ENCODE measurements around the gene SLC31A2. TPM values are rescaled to one million over a fixed set of nuclear protein-coding genes. Genes with fewer than 3 reads are reported as not detected.

SLC31A2 gene
- total and polyA plus RNA-seq, 2 experiments from 2014 or later, result 1.8 to 3.8 TPM

GRCh38 chr9:113184539-113184938 lies 33.7 kb downstream of the SLC31A2 start (continued):
- no peak for TF ChIP-seq ZNF462 (CRISPR knock-in tag; IDR thresholded peaks at IDR 0.05)
- no peak for TF ChIP-seq CTCF (conservative IDR thresholded peaks at IDR 0.05; ENCODE audit: low read depth in 2 of 2)
- TF ChIP-seq CREB1 (CRISPR knock-in tag; IDR thresholded peaks at IDR 0.05; ENCODE audit: low read depth), result no peak
- no peak for TF ChIP-seq JUNB (IDR thresholded peaks at IDR 0.05; ENCODE audit: unreplicated experiment)
- no peak for TF ChIP-seq EZH2phosphoT487 (IDR thresholded peaks at IDR 0.05; ENCODE audit: unreplicated experiment)
- TF ChIP-seq, protein P1, sequence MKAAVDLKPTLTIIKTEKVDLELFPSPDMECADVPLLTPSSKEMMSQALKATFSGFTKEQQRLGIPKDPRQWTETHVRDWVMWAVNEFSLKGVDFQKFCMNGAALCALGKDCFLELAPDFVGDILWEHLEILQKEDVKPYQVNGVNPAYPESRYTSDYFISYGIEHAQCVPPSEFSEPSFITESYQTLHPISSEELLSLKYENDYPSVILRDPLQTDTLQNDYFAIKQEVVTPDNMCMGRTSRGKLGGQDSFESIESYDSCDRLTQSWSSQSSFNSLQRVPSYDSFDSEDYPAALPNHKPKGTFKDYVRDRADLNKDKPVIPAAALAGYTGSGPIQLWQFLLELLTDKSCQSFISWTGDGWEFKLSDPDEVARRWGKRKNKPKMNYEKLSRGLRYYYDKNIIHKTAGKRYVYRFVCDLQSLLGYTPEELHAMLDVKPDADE (IDR thresholded peaks at IDR 0.05), result no peak
- TF ChIP-seq ZNF114 (CRISPR knock-in tag; IDR thresholded peaks at IDR 0.05), result no peak
- TF ChIP-seq EZH2 (IDR thresholded peaks at IDR 0.05; ENCODE audit: low read depth, unreplicated experiment), result no peak
- TF ChIP-seq NANOG (IDR thresholded peaks at IDR 0.05; ENCODE audit: borderline replicate concordance), result no peak
